AG08395 (cell line): ENCODE results near the gene SHISA2.
A peak's percentile ranks its signal among the peaks of the same experiment; 100 is the strongest.
"Not testable (repeated sequence)": the region's sequence is repeated elsewhere in the genome, so short reads cannot be mapped to it uniquely, and the experiment has no call there.

Source experiments
- DNase-seq: peaks from one replicate; pipeline ENCODE4 v3.0.0; 2012; ENCODE audit warnings: mixed read lengths, low spot score

The SHISA2 gene

GRCh38 chr13:26051657-26052311 lies at the start of gene SHISA2:
SHISA2 (minus strand) TSS chr13:26052016; CDS start chr13:26050975, 1,041 bp downstream.
- DNase-seq, result peak; percentile 70

- no peak for DNase-seq
These were observed 44.2 kb upstream of the SHISA2 start for GRCh38 chr13:26095846-26096610.

GRCh38 chr13:26095338-26095737 lies 43.5 kb upstream of the SHISA2 start:
- no peak for DNase-seq

GRCh38 chr13:26076821-26077220 lies 25.0 kb upstream of the SHISA2 start:
- not testable (repeated sequence) for DNase-seq

- no peak for DNase-seq
These were observed 23.7 kb upstream of the SHISA2 start for GRCh38 chr13:26075498-26075897.

- peak; percentile 16 for DNase-seq
These were observed 22.9 kb upstream of the SHISA2 start for GRCh38 chr13:26074706-26075105.

GRCh38 chr13:26072335-26072734 lies 20.5 kb upstream of the SHISA2 start:
- DNase-seq, result not testable (repeated sequence)

GRCh38 chr13:26071691-26072090 lies 19.9 kb upstream of the SHISA2 start:
- no peak for DNase-seq

- DNase-seq, result not testable (repeated sequence)
These were observed 17.8 kb upstream of the SHISA2 start for GRCh38 chr13:26069642-26070041.

- DNase-seq, result not testable (repeated sequence)
These were observed 16.6 kb upstream of the SHISA2 start for GRCh38 chr13:26068372-26068771.

- no peak for DNase-seq
These were observed 15.8 kb upstream of the SHISA2 start for GRCh38 chr13:26067601-26068000.

GRCh38 chr13:26066492-26066891 lies 14.7 kb upstream of the SHISA2 start:
- DNase-seq, result not testable (repeated sequence)

GRCh38 chr13:26062853-26063444 lies 11.1 kb upstream of the SHISA2 start:
- peak; percentile 63 for DNase-seq

GRCh38 chr13:26061947-26062346 lies 10.1 kb upstream of the SHISA2 start:
- peak; percentile 63 for DNase-seq

GRCh38 chr13:26061256-26061655 lies 9.4 kb upstream of the SHISA2 start:
- no peak for DNase-seq

GRCh38 chr13:26060357-26060756 lies 8.5 kb upstream of the SHISA2 start:
- no peak for DNase-seq

- no peak for DNase-seq
These were observed 6.9 kb upstream of the SHISA2 start for GRCh38 chr13:26058704-26059103.

GRCh38 chr13:26054896-26055295 lies 3.1 kb upstream of the SHISA2 start:
- DNase-seq, result no peak

GRCh38 chr13:26053418-26053980 lies 1.7 kb upstream of the SHISA2 start:
- no peak for DNase-seq

- DNase-seq, result no peak
These were observed 521 bp upstream of the SHISA2 start for GRCh38 chr13:26052337-26052736.

GRCh38 chr13:26051231-26051656 lies 572 bp downstream of the SHISA2 start:
- DNase-seq, result no peak

GRCh38 chr13:26050568-26051230 lies 1.1 kb downstream of the SHISA2 start:
- no peak for DNase-seq
